Activated T-helper 1 cell treated with anti-CD3 and anti-CD28 coated beads, Interleukin-12 subunit alpha, Interleukin-12 subunit beta, Interleukin-2, Interleukin-4 antibody, amounts not matched to agents 30 ng/mL and 10 ng/mL and 1 ng/mL, durations not matched to agents 14 hours and 24 hours and 36 hours (primary cell): ENCODE measurements around the gene PCSK5. TPM values are rescaled to one million over a fixed set of nuclear protein-coding genes. Genes with fewer than 3 reads are reported as not detected.
A peak's percentile ranks its signal among the peaks of the same experiment; 100 is the strongest.

Experiments
- DNase-seq: peaks from one replicate; pipeline ENCODE4 v3.0.0; 2021; ENCODE audit warnings: low spot score
- H3K27ac Mint-ChIP-seq: one replicate; pipeline ENCODE4 v1.8.0; 2021; ENCODE audit warnings: mild to moderate bottlenecking, mixed read lengths
- H3K27me3 Mint-ChIP-seq: one replicate; pipeline ENCODE4 v1.8.0; 2022; ENCODE audit warnings: mild to moderate bottlenecking, moderate library complexity, mixed read lengths; ENCODE audit not compliant: insufficient read depth
- H3K36me3 Mint-ChIP-seq: one replicate; pipeline ENCODE4 v1.8.0; 2021; ENCODE audit warnings: low read depth, mixed read lengths
- H3K4me1 Mint-ChIP-seq: one replicate; pipeline ENCODE4 v1.8.0; 2021; ENCODE audit warnings: low read depth, mixed read lengths
- H3K4me3 Mint-ChIP-seq: one replicate; pipeline ENCODE4 v1.8.0; 2021; ENCODE audit warnings: mild to moderate bottlenecking, moderate library complexity, mixed read lengths
- H3K9me3 Mint-ChIP-seq: one replicate; pipeline ENCODE4 v1.8.0; 2021; ENCODE audit warnings: mixed read lengths
- intact Hi-C: fragments of 100-400 bp; cut with micrococcal nuclease; formaldehyde crosslinking; loops from one replicate; pipeline ENCODE4 v1.15.1; 2024
- total RNA-seq: library from RNA; stranded (reverse); gene quantifications from 2 replicates; pipeline ENCODE4 v1.2.3, GENCODE V29; 2022

Gene PCSK5
- total RNA-seq, 1 donor from 2014 or later: 3.3 TPM

DNA sequence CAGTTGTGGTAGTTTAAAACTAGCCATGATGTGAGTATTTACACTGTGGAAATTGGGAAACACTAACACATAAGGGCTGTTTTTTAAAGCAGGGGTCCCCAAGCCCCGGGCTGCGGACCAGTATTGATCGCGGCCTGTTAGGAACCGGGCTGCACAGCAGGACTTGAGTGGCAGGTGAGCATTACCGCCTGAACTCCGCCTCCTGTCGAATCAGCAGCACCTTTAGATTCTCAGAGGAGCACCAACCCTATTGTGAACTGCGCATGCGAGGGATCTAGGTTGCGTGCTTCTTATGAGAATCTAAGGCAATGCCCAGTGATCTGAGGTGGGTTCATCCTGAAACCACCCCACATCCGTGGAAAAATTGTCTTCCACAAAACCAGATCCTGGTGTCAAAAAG, 127.8 kb downstream of the PCSK5 start:
- peak; percentile 5 for DNase-seq
- Mint-ChIP-seq H3K4me3 (peak overlapping the region; percentile 3), H3K27me3 (peaks cover 2% of the 10 kb centered on the region), H3K9me3 (no peaks in the 10 kb centered on the region), H3K4me1 (peaks cover 42% of the 10 kb centered on the region), H3K27ac (no peak overlapping the region), H3K36me3 (peaks cover 2% of the 10 kb centered on the region)
- intact Hi-C loops: loop anchor here (1.0 kb wide), 1 partner anchor 9 kb away; no protein-coding TSS in a partner anchor

DNA sequence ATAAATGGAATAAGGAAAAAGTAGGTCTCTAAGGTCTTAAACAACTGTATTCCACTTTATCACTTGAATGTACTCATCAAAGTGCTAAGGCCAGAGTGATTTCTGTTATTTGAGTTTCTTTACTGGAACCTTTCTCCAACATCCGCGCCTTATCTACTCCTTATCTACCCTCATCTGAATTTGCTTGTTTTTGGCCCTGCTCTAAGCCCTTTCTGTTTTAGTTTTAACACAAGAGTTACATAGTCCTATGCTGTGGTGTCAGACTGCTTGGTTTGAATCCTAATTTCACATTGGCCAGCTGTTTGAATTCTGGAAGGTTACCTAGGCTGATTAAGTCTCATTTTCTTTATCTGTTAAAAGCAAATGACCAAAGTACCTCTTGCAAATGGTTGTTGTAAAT, 128.3 kb downstream of the PCSK5 start:
- no peak for DNase-seq
- intact Hi-C loops: loop anchor here (1.0 kb wide), 1 partner anchor 9 kb away; no protein-coding TSS in a partner anchor
- Mint-ChIP-seq H3K27ac (no peak overlapping the region), H3K9me3 (no peaks in the 10 kb centered on the region), H3K4me1 (peaks cover 47% of the 10 kb centered on the region), H3K27me3 (peaks cover 2% of the 10 kb centered on the region), H3K4me3 (peak overlapping the region; percentile 12), H3K36me3 (peaks cover 2% of the 10 kb centered on the region)

DNA sequence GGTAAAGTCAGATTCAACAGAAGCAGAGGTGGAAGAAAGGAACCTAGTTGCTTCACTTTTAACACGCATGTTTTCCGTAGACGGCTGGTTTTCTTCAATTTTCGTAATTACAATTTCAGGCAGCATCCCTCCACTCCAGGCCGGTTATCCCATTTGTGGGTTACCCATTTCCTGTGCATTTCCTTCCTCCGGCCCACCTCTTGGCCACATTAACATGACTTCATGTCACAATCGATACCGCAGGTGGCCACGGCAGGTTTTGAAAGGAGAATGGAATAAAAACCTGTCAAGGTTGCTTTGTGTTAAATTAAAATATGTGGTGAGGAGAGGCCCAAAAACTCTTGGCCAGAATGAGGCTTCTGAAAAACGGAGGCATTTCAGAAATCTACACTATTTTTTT, 130.2 kb downstream of the PCSK5 start:
- H3K36me3 Mint-ChIP-seq: peaks cover 2% of the 10 kb centered on the region
- H3K27me3 Mint-ChIP-seq: no peaks in the 10 kb centered on the region
- H3K4me1 Mint-ChIP-seq: peaks cover 66% of the 10 kb centered on the region
- H3K27ac Mint-ChIP-seq: peak overlapping the region; percentile 42
- H3K9me3 Mint-ChIP-seq: no peaks in the 10 kb centered on the region
- peak overlapping the region; percentile 5 for H3K4me3 Mint-ChIP-seq
- intact Hi-C loops: loop anchor here (1.0 to 10.0 kb wide), 4 partner anchors 30 to 554 kb away; partner anchors contain the start of gene RFK
- DNase-seq: no peak

DNA sequence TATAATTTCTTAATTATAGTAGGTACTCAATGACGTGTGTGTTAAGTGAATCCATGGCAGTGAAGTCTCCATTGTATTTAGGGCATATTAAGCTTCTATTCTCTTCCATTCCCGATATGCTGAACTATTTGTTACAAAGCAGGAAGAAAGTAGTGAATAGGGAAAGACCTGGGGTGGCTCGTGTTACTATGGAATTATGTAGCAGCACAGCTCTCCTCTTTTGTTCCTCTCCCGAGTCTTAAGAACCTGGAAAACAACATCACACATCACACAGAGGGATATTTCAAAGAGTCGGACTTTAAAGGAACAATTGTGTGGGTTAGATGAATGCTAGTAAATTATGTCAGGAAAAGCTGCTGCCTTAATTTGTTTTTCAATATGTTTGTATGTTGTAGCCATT, 131.8 kb downstream of the PCSK5 start:
- DNase-seq: no peak
- Mint-ChIP-seq H3K27me3 (no peaks in the 10 kb centered on the region), H3K4me3 (no peak overlapping the region), H3K4me1 (peaks cover 79% of the 10 kb centered on the region), H3K9me3 (no peaks in the 10 kb centered on the region), H3K36me3 (peaks cover 3% of the 10 kb centered on the region), H3K27ac (no peak overlapping the region)
- intact Hi-C loops: loop anchor here (2.0 to 10.0 kb wide), 4 partner anchors 158 to 552 kb away; partner anchors contain the start of gene RFK

DNA sequence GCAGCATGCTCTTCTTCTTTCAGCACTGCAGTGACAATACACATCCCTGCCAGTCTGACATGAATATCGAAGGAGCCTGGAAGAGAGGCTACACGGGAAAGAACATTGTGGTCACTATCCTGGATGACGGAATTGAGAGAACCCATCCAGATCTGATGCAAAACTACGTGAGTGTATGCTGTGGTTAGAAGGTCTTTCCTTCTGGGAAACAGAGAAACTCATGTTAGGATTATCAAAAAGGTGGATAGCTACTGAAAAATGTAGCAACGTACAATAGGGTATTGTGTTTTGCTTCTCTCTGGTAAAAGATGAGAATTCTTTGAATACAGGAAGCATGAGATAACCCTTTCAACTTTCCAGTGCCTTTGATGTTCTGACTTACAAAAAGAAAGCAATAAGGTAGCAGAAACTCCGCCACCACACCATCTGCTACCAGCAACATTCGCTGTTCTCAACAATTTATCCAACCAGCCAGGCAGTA, 133.3 kb downstream of the PCSK5 start:
- Mint-ChIP-seq H3K36me3 (peaks cover 5% of the 10 kb centered on the region), H3K27me3 (no peaks in the 10 kb centered on the region), H3K9me3 (no peaks in the 10 kb centered on the region), H3K27ac (peak overlapping the region; percentile 77), H3K4me3 (peak overlapping the region; percentile 75), H3K4me1 (peaks cover 87% of the 10 kb centered on the region)
- DNase-seq: peak; percentile 35
- intact Hi-C loops: loop anchor here (1.0 to 10.0 kb wide), 7 partner anchors 11 to 551 kb away; partner anchors contain the start of genes PCSK5 and RFK

DNA sequence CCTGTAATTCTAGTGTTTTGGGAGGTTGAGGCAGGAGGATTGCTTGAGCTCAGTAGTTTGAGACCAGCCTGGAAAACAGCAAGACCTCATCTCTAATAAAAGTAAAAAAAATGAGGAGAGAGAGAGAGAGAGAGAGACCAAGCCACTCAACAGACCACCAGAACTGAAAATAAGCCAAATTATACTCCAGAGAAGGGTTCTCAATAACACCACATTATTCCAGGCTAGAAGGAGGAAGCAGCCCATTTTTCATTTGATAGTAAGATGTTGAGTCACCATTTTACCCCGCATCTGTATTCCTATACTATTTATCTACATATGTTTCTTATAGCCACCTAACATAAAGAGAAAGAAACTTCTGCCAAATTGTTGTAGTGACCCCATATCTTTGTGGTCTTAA, 134.8 kb downstream of the PCSK5 start:
- no peaks in the 10 kb centered on the region for H3K9me3 Mint-ChIP-seq
- peaks cover 78% of the 10 kb centered on the region for H3K4me1 Mint-ChIP-seq
- H3K27me3 Mint-ChIP-seq: no peaks in the 10 kb centered on the region
- H3K4me3 Mint-ChIP-seq: no peak overlapping the region
- H3K27ac Mint-ChIP-seq: no peak overlapping the region
- intact Hi-C loops: loop anchor here (2.0 to 10.0 kb wide), 2 partner anchors 134 to 550 kb away; partner anchors contain the start of gene PCSK5
- no peak for DNase-seq
- H3K36me3 Mint-ChIP-seq: peaks cover 5% of the 10 kb centered on the region

DNA sequence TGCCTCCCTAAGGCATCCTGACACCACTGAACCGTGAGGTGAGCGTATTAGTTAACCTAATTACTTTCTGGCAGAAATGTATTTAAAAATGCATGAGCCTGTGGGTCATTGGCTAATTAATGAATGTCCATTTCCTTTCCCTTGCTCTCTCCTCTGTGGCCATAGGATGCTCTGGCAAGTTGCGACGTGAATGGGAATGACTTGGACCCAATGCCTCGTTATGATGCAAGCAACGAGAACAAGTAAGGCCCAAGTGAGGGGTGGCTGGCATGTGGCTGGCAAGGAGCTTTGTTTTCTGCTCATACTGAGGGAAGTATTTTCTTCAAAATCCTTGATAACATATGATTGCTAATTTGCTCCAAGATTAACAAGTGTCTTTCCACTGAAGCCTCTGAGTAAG, 136.3 kb downstream of the PCSK5 start:
- Mint-ChIP-seq H3K9me3 (no peaks in the 10 kb centered on the region), H3K27me3 (no peaks in the 10 kb centered on the region), H3K36me3 (peaks cover 6% of the 10 kb centered on the region), H3K4me3 (peak overlapping the region; percentile 17), H3K4me1 (peaks cover 63% of the 10 kb centered on the region), H3K27ac (no peak overlapping the region)
- intact Hi-C loops: loop anchor here (1.0 to 10.0 kb wide), 2 partner anchors 8 to 548 kb away; no protein-coding TSS in a partner anchor
- DNase-seq: no peak

DNA sequence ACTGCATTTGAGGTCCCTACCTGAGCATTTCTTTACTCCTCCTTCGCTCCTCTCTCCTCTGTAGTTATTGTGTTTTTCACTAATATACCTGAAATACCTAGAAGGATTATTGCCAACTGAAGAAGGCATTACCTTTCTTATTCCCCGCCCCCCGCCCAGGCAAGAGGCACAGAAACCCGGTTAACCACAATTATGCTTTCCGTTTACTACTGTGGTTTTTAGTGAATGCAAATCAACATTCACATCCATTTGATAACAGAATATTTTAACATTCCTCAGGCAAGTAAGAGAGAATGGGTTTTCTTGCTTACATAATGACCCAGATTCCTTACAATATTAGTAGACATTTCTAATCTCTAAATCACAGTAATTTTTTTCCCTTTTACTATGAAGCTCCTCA, 136.9 kb downstream of the PCSK5 start:
- no peaks in the 10 kb centered on the region for H3K27me3 Mint-ChIP-seq
- H3K27ac Mint-ChIP-seq: peak overlapping the region; percentile 46
- peak overlapping the region; percentile 72 for H3K4me3 Mint-ChIP-seq
- intact Hi-C loops: loop anchor here (1.0 to 10.0 kb wide), 2 partner anchors 9 to 547 kb away; no protein-coding TSS in a partner anchor
- DNase-seq: no peak
- H3K9me3 Mint-ChIP-seq: no peaks in the 10 kb centered on the region
- peaks cover 63% of the 10 kb centered on the region for H3K4me1 Mint-ChIP-seq
- peaks cover 9% of the 10 kb centered on the region for H3K36me3 Mint-ChIP-seq

DNA sequence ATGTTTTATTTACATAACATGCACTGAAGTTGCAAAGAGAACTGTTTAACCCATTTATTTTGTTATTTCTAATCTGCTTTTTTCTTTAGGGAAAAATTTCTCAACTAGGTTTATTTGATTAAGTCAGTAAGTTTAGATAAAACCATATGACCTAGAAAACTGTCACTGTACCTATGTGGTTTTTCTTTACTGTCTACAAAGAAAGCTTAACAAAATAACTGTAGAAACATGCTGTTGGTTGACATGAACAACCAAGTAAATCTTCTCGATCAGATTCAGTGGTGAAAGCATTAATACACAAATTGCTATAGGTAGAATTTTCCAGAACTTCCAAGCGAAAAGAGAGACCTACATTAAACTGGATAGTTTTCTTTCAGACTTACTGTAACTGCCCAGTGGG, 137.4 kb downstream of the PCSK5 start:
- H3K4me1 Mint-ChIP-seq: peaks cover 63% of the 10 kb centered on the region
- no peaks in the 10 kb centered on the region for H3K27me3 Mint-ChIP-seq
- no peak overlapping the region for H3K4me3 Mint-ChIP-seq
- H3K36me3 Mint-ChIP-seq: peaks cover 14% of the 10 kb centered on the region
- no peak for DNase-seq
- no peaks in the 10 kb centered on the region for H3K9me3 Mint-ChIP-seq
- intact Hi-C loops: loop anchor here (1.0 to 10.0 kb wide), 2 partner anchors 10 to 547 kb away; no protein-coding TSS in a partner anchor
- no peak overlapping the region for H3K27ac Mint-ChIP-seq

DNA sequence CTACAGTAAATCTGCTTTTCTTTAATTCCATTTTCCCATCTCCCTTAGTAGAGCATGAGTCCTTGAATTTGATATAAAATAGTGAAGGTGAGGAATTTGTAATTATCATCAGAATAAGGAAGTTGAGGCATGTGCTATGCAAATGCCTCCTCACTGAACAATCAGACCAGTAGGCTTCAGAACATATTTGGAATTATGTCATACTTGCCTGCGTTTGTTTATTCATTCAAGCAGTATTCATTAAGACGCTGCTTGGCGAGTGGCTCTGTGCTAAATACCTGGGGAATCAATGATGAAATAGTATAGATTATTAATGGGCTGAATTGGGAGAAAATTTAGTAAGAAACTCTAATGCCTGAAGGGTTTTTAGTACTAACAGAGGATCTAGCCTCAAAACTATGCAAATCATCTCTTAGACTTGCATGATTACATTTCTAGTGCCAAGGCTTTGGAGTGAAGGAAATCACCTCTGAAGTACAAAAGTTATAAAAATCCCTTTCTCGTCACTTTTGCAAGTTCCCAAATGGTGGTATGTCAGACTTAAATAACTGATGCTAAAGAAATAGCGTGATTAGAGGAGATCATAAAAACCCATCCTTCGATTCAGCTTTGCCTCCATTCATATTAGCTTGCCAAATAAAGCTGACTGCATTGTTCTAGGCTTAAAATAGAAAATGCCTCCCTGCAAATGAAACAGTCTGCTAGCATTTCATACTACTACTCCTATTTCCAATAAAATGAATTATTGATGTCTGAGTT, 141.7 kb downstream of the PCSK5 start:
- no peak overlapping the region for H3K27ac Mint-ChIP-seq

DNA sequence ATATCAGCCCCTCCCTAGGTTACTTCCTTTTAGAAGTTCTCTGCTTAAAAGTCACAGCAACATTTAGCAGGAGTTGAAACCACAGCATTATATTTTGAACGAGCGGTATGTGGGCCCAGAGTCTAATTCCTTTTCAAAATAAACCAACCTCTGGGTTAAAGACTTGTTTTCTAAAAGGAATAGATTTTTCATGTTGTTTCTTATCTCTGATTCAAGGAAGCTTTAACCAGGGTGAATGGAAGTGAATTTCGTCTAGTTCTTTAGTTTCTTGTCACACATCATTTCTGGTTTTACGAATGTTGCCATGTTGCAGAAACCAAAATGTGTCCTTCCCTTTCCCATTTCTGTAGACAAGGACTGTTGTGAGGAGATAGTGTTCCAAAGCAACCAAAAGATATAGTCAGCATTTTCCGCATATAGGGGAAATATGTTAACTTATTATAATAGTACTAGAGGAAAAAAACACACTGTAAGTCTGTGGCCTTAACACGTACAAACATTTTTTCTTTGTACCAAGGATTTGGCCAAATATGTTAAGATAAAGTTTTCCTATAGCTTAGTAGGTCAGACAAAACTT, 142.4 kb downstream of the PCSK5 start:
- DNase-seq: no peak
- no peaks in the 10 kb centered on the region for H3K27me3 Mint-ChIP-seq
- H3K4me3 Mint-ChIP-seq: no peak overlapping the region
- peaks cover 19% of the 10 kb centered on the region for H3K36me3 Mint-ChIP-seq
- intact Hi-C loops: no loop called here
- H3K9me3 Mint-ChIP-seq: no peaks in the 10 kb centered on the region
- peaks cover 30% of the 10 kb centered on the region for H3K4me1 Mint-ChIP-seq
- H3K27ac Mint-ChIP-seq: no peak overlapping the region

More for the DNA sequence above, 141.7 kb downstream of the PCSK5 start:
- intact Hi-C loops: no loop called here
- H3K27me3 Mint-ChIP-seq: no peaks in the 10 kb centered on the region
- peaks cover 36% of the 10 kb centered on the region for H3K4me1 Mint-ChIP-seq
- no peak for DNase-seq
- H3K4me3 Mint-ChIP-seq: no peak overlapping the region
- H3K36me3 Mint-ChIP-seq: peaks cover 20% of the 10 kb centered on the region
- H3K9me3 Mint-ChIP-seq: no peaks in the 10 kb centered on the region

DNA sequence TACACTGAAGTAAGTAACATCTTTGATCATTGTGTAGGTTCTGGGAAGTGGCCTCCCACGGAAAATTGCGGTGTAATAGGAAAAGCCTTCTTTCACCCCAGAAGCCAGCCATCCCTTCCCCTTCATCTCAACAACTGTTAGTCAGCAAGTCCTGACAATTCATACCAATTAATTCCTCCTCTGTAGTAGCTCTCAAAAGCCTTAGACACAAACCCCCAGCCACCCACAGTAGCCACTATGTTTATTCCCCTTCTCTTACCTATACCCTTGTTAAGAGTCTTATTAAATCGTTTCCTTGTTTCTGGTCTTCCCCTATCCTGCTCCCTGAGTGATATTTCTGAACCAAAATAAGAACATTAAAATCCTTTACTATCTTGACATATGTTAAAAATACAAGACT, 143.6 kb downstream of the PCSK5 start:
- Mint-ChIP-seq H3K27me3 (no peaks in the 10 kb centered on the region), H3K36me3 (peaks cover 17% of the 10 kb centered on the region), H3K9me3 (no peaks in the 10 kb centered on the region), H3K27ac (no peak overlapping the region), H3K4me3 (no peak overlapping the region), H3K4me1 (peaks cover 24% of the 10 kb centered on the region)
- DNase-seq: no peak
- intact Hi-C loops: loop anchor here (1.0 kb wide), 1 partner anchor 10 kb away; no protein-coding TSS in a partner anchor

DNA sequence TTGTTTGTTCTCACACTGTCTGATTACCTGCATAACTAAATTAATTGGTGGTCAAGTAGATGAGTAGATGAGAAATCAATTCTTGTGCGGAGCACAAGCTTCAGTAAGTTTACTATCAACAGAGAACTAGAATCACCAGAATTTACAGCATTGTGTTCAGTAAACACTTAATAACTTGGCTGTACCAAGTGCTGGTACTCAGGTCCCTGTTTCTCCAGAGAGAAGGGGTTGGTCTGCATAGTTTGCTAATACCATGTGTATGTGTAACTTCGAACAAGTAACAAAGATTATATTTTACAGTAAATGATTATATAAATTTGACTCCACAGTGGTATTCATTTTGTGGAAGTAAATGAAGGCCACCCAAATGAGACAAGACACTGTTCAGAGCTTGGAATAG, 146.3 kb downstream of the PCSK5 start:
- no peak for DNase-seq
- Mint-ChIP-seq H3K27ac (no peak overlapping the region), H3K4me3 (no peak overlapping the region), H3K9me3 (no peaks in the 10 kb centered on the region), H3K4me1 (peaks cover 24% of the 10 kb centered on the region), H3K27me3 (no peaks in the 10 kb centered on the region), H3K36me3 (peaks cover 15% of the 10 kb centered on the region)
- intact Hi-C loops: no loop called here
